CD4-positive, alpha-beta T cell treated with Interferon alpha-2 for 1 hour (primary cell): ENCODE measurements around the gene CLNK.
A peak's percentile ranks its signal among the peaks of the same experiment; 100 is the strongest.
"Not testable (repeated sequence)": the region's sequence is repeated elsewhere in the genome, so short reads cannot be mapped to it uniquely, and the experiment has no call there.

ENCODE experiments used
- DNase-seq, 2 donors: peaks; one replicate each; pipeline ENCODE4 v3.0.0-alpha.2; 2020 to 2022

CLNK gene

DNA sequence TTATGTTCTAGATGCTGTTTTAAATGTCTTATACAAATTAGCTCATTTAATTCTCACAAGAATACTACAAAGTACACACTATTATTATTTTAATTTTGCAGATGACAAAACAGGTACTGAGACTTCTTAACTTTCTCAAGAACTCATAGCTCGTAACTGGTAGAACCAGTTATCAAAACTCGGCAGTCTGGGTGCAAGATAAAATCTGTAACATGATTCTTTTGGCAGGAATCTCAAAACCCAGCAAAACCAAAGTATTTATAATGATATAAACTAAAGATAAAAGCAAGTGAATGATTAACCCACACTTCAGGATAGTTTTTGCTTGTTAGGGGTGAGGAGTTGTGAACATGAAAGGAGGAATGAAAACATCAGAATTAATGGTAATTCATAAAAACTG, 27.6 kb downstream of the CLNK start:
- no peak for DNase-seq

DNA sequence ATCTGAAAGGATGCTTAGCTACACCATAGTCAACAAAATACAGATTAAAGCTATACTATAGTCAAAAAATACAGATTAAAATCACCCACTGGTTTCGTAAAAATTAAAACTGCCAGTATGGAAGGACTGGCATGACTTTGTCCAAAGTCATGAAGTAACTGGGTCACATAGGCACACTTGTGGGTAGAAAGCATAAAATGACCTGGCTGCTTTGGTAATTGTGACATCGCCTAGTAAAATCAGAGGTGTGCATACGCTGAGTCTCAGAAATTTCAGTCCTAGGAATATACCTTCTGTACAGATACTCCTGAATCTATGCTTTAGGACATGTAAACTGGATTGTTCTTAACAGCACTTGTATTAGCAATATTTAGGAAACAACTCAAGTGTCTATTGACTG, 28.1 kb downstream of the CLNK start:
- DNase-seq = no peak

DNA sequence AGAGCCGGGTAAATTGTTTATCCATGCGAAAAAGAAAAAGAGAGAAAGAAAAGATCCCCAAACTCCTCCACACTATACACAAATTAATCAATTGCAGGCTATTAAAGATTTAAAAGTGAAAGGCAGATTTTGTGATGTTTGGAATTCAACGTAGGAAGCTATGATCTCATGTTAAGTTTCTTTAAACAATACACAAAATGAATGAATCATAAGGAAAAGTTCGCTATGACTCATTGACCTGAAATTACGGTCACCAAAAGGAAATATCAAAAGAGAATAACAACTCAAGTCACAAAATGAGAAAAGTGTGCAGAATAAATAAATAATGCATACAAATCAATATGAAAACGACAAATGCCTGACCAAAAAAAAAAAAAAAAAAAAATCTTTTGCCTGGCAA, 28.6 kb downstream of the CLNK start:
- DNase-seq = no peak

DNA sequence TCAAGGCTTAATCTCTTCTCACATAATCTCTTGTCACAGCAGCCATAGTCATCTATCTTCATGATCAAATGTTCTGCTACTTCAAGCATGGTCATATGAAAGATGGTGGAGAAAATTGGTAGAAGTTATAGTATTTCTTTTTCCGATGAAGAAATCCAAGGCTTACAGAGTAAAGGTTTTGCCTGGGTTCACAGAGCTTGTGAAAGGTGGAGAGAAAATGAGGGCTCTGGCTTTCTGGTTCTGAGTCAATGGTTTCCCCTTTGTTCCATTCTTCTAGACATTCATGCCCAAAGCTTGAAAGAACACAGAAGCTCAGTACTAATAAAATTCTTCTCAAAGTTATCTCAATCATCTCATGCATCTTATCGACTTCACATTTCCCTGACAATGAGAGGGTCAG, 36.1 kb downstream of the CLNK start:
- DNase-seq = no peak

DNA sequence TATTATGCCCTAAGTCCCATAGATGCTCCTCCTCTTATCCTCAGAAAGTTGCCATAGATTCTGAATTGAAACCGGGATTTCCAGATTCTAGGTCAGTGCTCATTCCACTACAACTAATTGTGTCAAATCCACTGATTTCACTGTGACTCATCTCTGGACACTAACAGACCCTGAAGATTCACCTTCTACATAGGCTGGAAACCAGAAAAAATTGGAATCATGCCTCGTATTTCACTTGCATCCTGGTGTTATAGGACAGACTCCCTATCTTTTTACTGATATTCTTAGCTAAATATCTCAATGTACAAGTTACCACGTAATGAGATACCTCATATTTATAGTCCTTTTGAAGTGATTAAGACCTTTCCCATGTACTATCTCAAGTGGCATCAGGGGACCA, 36.7 kb downstream of the CLNK start:
- DNase-seq = no peak

DNA sequence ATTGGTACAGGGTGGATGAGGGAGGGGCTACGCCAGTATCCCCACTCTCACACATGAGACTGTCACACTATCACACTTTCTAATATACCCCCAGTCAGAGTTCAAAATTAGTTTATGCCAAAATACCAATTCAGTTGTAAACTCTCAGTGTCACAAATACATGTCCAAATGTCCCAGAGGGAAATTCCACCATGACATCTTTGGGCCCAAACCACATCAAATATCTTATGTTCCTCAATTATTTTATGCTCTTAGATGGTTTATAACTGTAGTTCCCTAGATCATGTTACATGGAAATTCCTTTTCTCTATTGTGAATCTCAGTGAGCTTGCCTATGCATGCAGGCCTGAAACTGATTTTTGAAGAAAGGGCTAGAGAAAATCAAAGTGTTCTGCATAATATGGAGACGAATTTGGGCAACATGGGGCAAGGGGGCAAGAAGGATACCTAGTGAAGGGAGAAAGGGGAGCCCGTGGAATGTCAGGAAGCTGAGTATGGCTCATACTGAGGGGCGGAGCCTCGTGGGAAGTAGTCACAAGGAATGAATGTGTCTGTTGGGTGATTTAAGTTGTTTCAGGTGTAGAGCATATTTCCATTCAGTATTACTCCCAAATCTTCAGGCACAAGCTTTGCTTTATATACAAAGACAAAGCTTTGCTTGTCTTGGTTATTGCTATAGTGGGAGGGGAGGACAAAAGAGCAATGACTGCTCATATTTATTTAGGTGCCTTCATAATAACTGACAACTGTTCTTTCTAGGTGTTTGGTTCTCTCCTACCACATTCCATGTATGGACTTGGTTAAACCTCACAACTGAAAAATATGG, 40.8 kb downstream of the CLNK start:
- DNase-seq = no peak

DNA sequence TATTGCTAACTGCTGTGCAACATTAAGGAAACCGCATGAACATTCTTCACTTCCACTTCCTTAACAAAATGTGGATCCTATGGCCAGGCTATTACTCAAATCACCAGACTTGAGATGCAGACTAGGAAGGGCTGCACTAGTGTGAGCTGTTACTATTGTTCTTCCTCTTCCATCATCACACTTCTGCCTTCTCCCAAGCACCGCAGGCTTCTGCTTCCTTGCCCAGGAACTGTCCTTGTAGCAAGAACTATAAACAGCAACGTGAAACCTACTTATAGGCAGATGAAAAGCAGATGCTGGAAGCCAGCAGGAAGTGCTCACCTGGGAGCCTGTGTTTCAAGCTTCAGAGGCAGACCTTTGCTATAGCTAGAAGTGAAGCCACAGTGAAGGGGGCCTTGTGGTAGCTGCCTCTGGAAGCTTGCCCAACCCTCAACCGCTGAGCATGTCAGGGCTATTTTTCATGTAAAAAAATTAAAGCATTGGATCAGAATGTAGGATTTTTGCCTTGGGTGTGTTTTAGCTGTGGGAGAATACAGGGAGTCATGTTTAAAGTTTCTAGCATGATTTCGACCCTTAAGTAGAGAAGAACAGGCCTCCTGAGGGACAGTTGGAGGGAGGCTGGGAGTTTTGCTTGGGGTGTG, 43.9 kb downstream of the CLNK start:
- peak in 1 of 2 donors; percentile 20 for DNase-seq

DNA sequence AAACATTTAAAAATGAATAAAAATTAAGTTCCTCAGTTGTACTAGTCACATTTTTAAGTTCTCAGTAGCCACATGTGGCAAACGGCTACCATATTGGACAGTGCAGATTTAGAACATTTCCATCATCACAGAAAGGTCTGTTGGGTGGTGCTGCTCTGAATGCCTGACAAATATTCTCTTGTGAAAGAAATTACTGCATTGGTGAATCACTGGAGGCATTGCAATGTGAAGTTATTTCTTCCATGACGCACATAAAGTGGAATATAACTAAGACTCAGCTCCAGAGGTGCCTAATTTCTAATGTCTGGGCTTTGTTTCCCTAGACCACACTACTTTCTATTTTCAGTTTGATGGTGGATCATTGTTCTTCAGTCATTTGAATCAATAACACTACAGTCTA, 44.9 kb downstream of the CLNK start:
- DNase-seq = no peak

DNA sequence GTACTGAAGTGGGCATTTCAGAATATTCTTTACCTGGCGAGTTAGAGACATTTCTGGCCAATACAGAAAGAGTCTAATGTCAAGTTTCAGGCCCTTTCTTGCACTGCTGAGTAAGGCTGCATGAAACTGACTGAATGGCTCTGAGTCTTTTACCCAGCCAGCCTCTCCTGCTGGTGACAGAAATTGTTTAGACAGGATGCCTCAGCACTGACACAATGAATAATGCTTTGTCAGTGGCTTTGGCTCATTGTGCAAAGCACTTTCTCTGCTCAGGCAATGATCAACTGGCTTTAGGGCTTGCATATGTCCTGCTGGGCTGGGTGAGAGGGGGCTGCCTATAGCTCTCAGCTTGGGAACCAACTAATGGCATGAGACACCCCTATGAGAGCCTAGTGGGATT, 45.5 kb downstream of the CLNK start:
- DNase-seq = no peak

DNA sequence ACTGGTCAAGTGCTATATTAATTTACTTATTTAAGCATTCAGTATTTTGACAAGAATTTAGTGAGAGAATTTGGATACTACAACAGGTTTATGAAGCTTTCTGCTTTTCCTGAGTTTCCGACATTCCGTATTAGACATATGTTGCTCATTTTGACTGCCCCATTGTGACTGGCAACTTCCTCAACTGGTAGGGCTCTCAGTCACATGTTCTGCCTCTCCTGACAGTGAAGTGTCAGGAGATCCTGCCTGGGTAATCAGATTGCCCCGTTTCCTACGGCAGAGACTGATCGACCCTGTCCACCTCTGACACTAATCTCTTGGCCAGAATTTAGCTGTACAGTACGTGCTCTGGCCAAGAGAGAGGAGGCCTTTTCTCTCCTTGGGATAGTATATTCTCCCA, 49.5 kb downstream of the CLNK start:
- no peak for DNase-seq

DNA sequence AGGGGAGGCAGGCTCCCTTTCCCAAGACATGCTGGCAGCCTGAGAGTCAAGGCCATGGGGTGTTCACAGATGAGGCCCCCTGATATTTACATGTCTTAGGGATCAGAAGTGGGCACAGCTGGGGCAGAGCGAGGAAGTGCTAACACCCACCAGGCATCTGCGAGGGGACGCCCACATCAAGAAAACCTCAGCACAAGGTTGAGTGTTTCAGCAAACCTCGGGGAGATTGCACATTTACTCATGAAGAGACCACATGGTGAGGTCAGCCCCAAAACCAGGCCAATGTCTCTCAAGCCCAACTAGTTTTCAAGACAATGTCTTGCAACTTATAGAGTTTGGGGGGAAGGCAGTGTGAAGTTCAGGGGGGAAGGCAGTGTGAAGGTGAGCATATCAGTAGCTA, 55.2 kb downstream of the CLNK start:
- no peak for DNase-seq

DNA sequence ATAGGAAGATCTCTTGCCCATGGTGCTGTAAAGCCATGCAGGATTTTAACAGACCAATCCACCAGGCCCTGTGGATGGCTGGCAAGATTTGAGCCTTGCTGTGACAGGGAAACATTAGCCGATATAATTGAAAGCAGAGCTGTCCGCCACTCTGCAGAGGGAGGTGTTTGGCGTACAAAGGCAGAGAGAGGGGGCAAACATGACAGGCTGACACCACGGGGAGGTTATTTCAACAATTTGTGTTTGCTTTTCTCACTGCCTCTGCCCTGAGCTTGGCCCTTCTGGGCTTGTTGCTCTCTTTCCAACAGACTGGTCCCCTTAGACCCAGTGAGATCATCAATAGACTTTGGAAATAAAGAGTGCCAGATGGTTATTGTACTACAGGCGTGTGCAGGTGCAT, 59.4 kb downstream of the CLNK start:
- DNase-seq = no peak

DNA sequence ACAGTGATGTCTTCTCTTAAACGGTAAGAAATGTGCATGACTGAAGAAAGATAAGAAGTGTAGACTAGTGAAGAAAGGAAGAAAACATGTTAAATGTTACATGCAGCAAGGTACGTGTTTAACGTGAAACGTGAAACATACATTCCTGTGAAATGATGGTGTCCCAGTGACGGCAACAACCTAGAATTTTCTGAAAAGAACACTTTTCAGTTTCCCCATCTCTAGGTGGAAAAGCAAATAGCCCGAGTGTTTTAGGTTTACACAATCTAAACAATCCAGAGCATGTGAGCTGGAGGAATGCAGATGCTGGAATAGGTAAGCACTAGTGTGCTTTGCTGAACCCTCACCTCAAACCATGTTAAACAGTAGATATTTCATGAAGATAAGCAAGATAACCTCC, 60.7 kb downstream of the CLNK start:
- DNase-seq = no peak

DNA sequence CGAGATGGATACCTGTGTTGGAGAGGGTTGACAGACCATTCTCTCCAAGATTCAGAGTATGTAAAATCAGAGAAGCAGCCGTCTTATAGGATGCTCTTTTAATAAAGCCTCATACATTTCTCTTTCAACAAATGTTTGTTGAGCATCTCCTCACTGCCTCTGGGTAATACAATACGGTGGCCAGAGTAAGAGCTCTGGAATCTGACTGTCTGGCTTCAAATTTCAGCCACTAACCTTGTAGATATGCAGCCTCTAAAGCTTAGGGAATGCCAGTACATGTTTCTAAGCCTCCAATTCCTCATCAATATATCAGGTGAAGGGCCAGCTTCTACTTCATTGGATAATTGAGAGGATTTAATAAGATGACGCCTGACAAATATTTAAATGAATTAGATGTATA, 61.3 kb downstream of the CLNK start:
- no peak for DNase-seq

DNA sequence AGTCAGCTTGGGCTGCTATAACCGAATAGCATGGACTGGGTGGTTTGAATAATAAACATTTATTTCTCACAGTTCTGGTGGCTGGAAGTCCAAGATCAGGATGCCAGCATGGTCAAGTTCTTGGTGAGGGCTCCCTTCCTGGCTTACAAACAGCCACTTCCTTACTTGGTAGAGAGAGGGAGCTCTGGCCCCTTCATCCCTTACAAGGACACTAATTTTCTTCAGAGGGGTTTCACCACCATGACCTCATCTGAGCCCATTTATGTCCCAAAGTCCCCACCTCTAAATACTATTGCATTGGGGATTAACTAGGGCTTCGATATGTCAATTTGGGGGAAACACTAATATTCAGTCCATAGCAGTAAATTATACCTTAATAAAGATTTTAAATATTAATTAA, 61.8 kb downstream of the CLNK start:
- no peak for DNase-seq

DNA sequence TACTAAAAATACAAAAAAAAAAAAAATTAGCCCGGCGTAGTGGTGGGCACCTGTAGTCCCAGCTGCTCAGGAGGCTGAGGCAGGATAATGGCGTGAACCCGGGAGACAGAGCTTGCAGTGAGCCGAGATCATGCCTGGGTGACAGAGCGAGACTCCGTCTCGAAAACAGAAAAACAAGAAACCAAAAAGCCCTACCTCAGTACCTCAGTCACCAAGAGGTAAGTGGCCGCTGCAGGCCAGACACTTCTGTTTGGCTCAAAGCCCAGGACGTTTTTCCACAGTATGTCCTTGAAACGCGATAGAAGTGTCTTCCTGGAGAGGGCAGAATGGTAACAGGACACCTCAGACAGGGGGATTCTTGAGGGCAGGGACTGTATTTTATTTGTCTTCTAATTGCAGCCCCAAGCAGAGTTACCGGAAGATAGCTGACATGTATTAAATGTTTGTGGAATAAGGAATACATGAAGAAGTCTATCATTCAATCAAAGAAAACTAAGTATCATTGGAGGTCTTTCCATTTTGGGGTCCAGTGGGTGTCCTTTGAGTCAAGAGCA, 63.6 kb downstream of the CLNK start:
- no peak for DNase-seq

DNA sequence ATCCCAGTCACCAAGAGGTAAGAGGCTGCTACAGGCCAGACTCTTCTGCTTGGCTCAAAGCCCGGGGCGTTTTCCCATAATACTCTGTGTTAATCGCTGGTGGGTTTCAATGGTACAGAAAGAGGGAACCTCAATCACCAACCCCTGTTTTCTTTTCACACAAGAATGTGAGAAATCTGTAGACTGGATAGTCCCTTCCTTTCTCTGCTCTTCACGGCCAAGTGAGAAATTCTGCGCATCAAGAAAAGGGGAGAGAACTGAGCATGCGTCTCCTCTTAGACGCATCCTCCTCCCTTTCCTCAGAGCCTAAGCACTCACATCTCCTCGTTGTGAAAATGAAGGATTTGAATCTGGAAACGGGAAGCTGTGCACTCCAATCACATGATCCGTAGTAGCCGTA, 64.7 kb downstream of the CLNK start:
- DNase-seq = no peak

DNA sequence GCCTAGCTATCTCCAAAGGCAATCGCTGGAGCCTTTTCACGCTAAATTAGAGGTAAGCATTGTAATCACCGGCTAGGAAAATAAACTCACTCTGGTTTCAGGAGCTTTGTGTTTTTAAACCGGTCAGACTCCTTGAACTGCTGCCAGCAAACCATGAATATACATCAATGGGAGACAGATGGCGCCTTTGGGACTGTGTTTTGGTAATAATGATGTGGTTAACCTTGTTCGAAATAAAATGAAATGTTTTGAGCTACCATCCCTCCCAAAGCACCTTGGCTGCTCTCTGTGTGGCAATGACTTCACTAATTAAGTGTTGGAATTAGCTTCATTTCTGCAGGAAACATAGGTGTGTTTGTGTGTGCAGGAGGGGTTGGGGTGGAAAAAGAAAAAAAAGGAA, 65.3 kb downstream of the CLNK start:
- DNase-seq = no peak

DNA sequence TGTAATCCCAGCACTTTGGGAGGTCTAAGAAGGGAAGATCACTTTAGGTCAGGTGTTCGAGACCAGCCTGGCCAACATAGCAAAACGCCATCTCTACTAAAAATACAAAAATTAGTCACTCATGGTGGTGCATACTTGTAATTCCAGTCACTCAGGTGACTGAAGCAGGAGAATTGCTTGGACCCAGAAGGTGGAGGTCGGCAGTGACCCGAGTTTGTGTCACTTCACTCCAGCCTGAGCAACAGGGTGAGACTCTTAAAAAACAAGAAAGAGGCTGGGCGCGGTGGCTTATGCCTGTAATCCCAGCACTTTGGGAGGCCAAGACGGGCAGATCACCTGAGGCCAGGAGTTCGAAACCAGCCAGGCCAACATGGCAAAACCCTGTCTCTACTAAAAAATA, 69.6 kb downstream of the CLNK start:
- not testable (repeated sequence) for DNase-seq

DNA sequence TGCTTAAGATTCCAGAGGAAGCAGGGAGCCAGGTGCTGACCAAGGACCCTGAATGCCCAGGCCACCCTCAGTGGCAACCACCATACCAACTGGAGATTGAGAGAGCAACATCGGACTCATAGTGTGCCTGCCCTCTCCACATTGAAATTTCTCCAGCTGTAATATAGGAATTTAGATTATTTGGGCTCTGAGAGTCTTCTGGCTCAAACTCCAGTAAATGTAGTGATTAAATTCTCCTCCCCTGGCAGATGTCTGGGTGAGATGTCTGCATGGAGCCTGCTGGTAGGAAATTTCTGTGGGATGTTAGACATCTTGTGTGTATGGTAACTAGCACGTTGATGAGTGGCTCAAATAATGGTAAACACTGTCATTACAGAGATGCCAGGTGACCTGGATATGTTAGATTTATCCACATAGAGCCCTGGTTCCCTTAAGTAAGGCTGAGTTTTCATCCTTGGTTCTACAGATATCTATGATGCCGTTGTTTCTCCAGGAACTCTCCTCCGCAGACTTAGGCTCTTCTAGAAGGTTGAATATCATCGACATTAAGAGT, 70.6 kb downstream of the CLNK start:
- DNase-seq = no peak

DNA sequence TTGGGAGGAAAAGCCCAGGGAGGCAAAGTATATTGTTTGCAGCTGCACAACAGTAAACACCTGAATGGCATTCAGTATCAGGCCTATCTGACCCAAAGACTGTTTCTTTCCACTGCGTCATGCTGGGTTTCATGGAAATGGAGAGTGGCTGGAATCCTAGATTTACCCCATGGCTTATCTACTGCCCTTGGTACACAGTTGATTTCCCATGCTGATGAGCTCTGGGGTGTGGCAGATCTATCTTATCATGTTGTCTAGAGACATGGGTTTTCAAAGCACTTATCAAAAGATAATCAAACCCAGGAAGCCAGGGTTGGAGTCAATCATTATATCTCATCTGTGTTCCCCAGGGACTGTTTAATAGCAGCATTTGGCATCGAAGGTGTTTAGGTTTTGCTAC, 72.1 kb downstream of the CLNK start:
- DNase-seq = no peak

DNA sequence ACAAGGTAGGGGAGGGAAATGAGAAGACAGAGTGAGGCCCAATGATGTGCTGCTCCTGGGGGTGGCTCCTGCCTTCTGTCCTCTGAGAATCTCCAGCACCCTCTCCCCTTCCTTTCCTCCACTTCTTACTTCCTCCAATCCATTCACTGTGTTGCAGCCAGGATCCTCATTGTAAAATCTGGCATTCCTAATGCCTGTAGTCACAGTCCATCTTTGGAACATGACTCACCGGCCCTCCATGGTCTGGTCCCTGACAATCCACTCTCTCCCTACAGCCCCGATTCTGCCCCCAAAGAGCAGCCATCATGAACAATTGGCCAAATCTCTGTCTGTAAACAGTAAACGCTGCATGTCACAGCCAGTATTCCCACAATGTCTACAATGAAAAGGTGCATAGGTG, 72.9 kb downstream of the CLNK start:
- no peak for DNase-seq

DNA sequence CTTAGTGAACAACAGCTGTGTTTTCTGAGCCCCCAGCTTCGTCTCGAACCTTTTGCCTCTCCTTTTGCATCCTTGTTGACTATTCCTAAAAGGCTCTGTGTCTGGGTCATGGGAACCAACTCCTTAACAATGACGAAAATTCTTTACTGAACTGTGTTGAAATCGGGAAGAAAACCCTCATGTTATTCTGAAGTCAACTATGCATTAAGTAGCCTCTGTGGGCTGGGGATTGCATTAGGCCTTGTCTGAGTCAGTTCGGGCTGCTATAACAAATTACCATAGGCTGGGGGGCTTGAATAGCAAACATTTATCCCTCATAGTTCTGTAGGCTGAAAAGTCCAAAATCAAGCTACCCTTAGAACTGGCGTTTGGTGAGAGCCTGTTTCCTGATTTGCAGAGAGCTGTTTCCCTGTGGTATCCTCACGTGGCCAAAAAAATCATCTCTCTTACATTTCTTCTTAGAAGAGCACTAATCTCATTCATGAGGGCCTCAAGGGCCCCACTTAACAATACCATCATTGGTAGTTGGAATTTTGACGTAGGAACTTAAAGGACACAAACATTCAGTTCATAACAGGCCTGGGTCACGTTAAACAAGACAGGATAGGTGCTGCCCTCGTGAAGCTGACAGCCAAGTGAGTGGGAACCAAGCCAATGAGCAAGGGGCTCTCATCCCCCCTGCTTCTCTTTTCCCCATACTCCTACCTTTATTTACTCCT, 75.9 kb downstream of the CLNK start:
- no peak for DNase-seq

DNA sequence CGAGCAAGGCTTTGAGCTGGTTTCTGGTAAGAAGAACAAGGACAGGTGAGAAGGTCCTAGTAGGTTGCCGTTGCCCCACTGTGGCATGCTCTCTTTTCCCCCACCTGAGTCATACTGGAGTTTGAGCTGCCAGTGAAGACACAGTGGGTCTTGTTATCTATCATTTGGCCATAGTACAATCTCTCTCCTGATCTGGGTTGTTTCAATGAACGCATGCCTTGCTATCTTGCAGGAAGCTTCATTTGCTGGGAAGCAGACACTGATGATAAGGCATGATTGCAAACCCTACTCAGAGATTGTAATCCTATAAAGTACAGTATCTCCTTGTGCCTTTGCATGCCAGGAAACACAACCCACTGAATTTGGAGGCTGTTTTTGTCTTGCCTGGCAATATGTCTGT, 77.4 kb downstream of the CLNK start:
- DNase-seq = no peak
